Measurements from ENCODE around the gene WDFY4.

GRCh38 chr10:48778193-48778857 lies 93.7 kb downstream of the WDFY4 start:
- no peak for TF ChIP-seq CTCF (IDR thresholded peaks at IDR 0.05)
- TF ChIP-seq POLR2A (IDR thresholded peaks at IDR 0.05) = no peak
